CD4-positive, alpha-beta memory T cell (primary cell): ENCODE measurements around the gene IL7R. TPM values are rescaled to one million over a fixed set of nuclear protein-coding genes. Genes with fewer than 3 reads are reported as not detected.
A peak's percentile ranks its signal among the peaks of the same experiment; 100 is the strongest.

Source experiments
- CTCF ChIA-PET: fragments of 350-600 bp; sonication (Branson Sonifier 250); formaldehyde crosslinking; loops from one replicate; lab custom pipeline; 2021; ENCODE audit warnings: inconsistent platforms; ENCODE audit not compliant: partially characterized antibody; lab: Charles Lee
- POLR2A ChIA-PET: fragments of 350-600 bp; sonication (Branson Sonifier 250); formaldehyde crosslinking; loops from one replicate; lab custom pipeline; 2021; ENCODE audit not compliant: partially characterized antibody; lab: Charles Lee
- DNase-seq, 5 donors: peaks; one replicate each; pipeline versions ENCODE4 v3.0.0 to v3.0.0-alpha.2; 2020 to 2022; ENCODE audit warnings: mixed read lengths in 1 of 5
- H3K27ac ChIP-seq: one replicate; pipeline ENCODE4 v1.7.0; 2013; ENCODE audit warnings: low read depth, low read length
- H3K27me3 ChIP-seq: 2 replicates; pipeline ENCODE4 v1.7.0; 2013; ENCODE audit warnings: mild to moderate bottlenecking, low read length, moderate library complexity; ENCODE audit not compliant: insufficient read depth
- H3K36me3 ChIP-seq: 2 replicates; pipeline ENCODE4 v1.7.0; 2013; ENCODE audit warnings: mild to moderate bottlenecking, low read length, moderate library complexity; ENCODE audit not compliant: insufficient read depth
- H3K4me1 ChIP-seq: 2 replicates; pipeline ENCODE4 v1.7.0; 2013; ENCODE audit warnings: mild to moderate bottlenecking, low read length, moderate library complexity; ENCODE audit not compliant: insufficient read depth
- H3K4me3 ChIP-seq, 2 donors: one replicate each; pipeline ENCODE4 v1.7.0; 2013; ENCODE audit warnings: low read length in 2 of 2, mild to moderate bottlenecking in 1 of 2
- H3K9me3 ChIP-seq, 2 donors: one replicate each; pipeline ENCODE4 v1.7.0; 2013; ENCODE audit warnings: low read length in 2 of 2, control low read depth in 1 of 2; ENCODE audit not compliant: control insufficient read depth in 1 of 2
- H3K27ac Mint-ChIP-seq, 7 donors: one replicate each; pipeline ENCODE4 v1.8.0; 2020 to 2021; ENCODE audit warnings: mixed read lengths in 7 of 7, mild to moderate bottlenecking in 6 of 7, inconsistent platforms in 3 of 7, moderate library complexity in 3 of 7
- H3K27me3 Mint-ChIP-seq, 2 donors: one replicate each; pipeline ENCODE4 v1.8.0; 2020 to 2021; ENCODE audit warnings: mixed read lengths in 2 of 2
- H3K36me3 Mint-ChIP-seq, 2 donors: one replicate each; pipeline ENCODE4 v1.8.0; 2020 to 2021; ENCODE audit warnings: mixed read lengths in 2 of 2, inconsistent platforms in 1 of 2, mild to moderate bottlenecking in 1 of 2
- H3K4me1 Mint-ChIP-seq, 4 donors: one replicate each; pipeline ENCODE4 v1.8.0; 2020 to 2021; ENCODE audit warnings: mixed read lengths in 4 of 4, mild to moderate bottlenecking in 1 of 4
- H3K4me3 Mint-ChIP-seq, 8 donors: one replicate each; pipeline ENCODE4 v1.8.0; 2020 to 2021; ENCODE audit warnings: mixed read lengths in 8 of 8, mild to moderate bottlenecking in 7 of 8, moderate library complexity in 6 of 8, inconsistent platforms in 3 of 8
- H3K9me3 Mint-ChIP-seq, 8 donors: one replicate each; pipeline ENCODE4 v1.8.0; 2020 to 2021; ENCODE audit warnings: mixed read lengths in 8 of 8, mild to moderate bottlenecking in 5 of 8, inconsistent platforms in 3 of 8, moderate library complexity in 1 of 8
- intact Hi-C: fragments of 100-400 bp; cut with micrococcal nuclease; formaldehyde crosslinking; loops from one replicate; pipeline ENCODE4 v1.15.1; 2023
- polyA plus RNA-seq, 2 donors: library from polyadenylated mRNA; unstranded; fragments of 300-500 nt; fragmentation: Illumina TruSeq; gene quantifications; one replicate each; pipeline ENCODE4 v1.2.3, GENCODE V29; 2021
- total RNA-seq, 2 experiments: library from RNA; stranded (reverse); gene quantifications; one replicate each; pipeline ENCODE4 v1.2.3, GENCODE V29; 2021

IL7R gene
- total and polyA plus RNA-seq, 4 experiments from 2014 or later = 514 to 2,440 (median 1,801) TPM

GRCh38 chr5:35847961-35848360, 8.7 kb upstream of the IL7R start:
- Histone ChIP-seq H3K27ac (no peak overlapping the region), H3K9me3 (peaks cover 0 to 14% of the 10 kb centered on the region in 2 donors), H3K4me1 (peaks cover 43% of the 10 kb centered on the region), H3K36me3 (no peaks in the 10 kb centered on the region), H3K4me3 (no peak overlapping the region), H3K27me3 (no peaks in the 10 kb centered on the region)
- Mint-ChIP-seq H3K27me3 (no peaks in the 10 kb centered on the region), H3K4me1 (peaks cover 28 to 59% (median 40%) of the 10 kb centered on the region in 4 donors), H3K27ac (peak overlapping the region in 4 of 7 donors; percentile 18 to 81 (median 44)), H3K4me3 (peak overlapping the region in 1 of 8 donors; percentile 59), H3K36me3 (peaks cover 29 to 31% of the 10 kb centered on the region in 2 donors), H3K9me3 (peaks cover 0 to 47% (median 39%) of the 10 kb centered on the region in 8 donors)
- intact Hi-C loops = no loop called here
- ChIA-PET CTCF (no interaction called here), POLR2A (interaction anchor here (1.2 to 18.6 kb wide), 2 partner anchors 21 to 57 kb away, joined by 3 to 2275 read pairs; no protein-coding TSS in a partner anchor)
- DNase-seq = no peak

- Histone ChIP-seq H3K27me3 (no peaks in the 10 kb centered on the region), H3K4me3 (no peak overlapping the region), H3K27ac (no peak overlapping the region), H3K4me1 (peaks cover 57% of the 10 kb centered on the region), H3K9me3 (peaks cover 0 to 7% of the 10 kb centered on the region in 2 donors), H3K36me3 (no peaks in the 10 kb centered on the region)
- peaks cover 40 to 74% (median 56%) of the 10 kb centered on the region in 4 donors for H3K4me1 Mint-ChIP-seq
- intact Hi-C loops = loop anchor here (10.0 kb wide), 1 partner anchor 395 kb away; the partner anchor contains the start of gene NADK2
- H3K27ac Mint-ChIP-seq = peak overlapping the region; percentile 63 to 100 (median 100)
- H3K9me3 Mint-ChIP-seq = peaks cover 0 to 30% (median 27%) of the 10 kb centered on the region in 8 donors
- peak overlapping the region in 4 of 8 donors; percentile 41 to 94 (median 44) for H3K4me3 Mint-ChIP-seq
- DNase-seq = no peak
- H3K27me3 Mint-ChIP-seq = no peaks in the 10 kb centered on the region
- H3K36me3 Mint-ChIP-seq = peaks cover 25 to 29% of the 10 kb centered on the region in 2 donors
- POLR2A ChIA-PET = interaction anchor here (1.5 to 19.9 kb wide), 7 partner anchors 9 to 75 kb away, joined by 3 to 2275 read pairs (median 454); no protein-coding TSS in a partner anchor
- CTCF ChIA-PET = interaction anchor here (1.0 to 16.0 kb wide), 6 partner anchors 10 to 199 kb away, joined by 3 to 325 read pairs (median 8); no protein-coding TSS in a partner anchor
Observed at GRCh38 chr5:35849860-35850259, 6.8 kb upstream of the IL7R start.

- H3K36me3 ChIP-seq = no peaks in the 10 kb centered on the region
- Mint-ChIP-seq H3K9me3 (peaks cover 0 to 18% (median 16%) of the 10 kb centered on the region in 8 donors), H3K27ac (peak overlapping the region; percentile 94 to 100 (median 100)), H3K4me1 (peaks cover 51 to 87% (median 67%) of the 10 kb centered on the region in 4 donors), H3K4me3 (peak overlapping the region; percentile 62 to 99 (median 94)), H3K27me3 (no peaks in the 10 kb centered on the region), H3K36me3 (peaks cover 13 to 23% of the 10 kb centered on the region in 2 donors)
- ChIA-PET CTCF (interaction anchor here (1.2 to 16.0 kb wide), 7 partner anchors 11 to 79 kb away, joined by 3 to 325 read pairs (median 5); no protein-coding TSS in a partner anchor), POLR2A (interaction anchor here (1.5 to 19.9 kb wide), 9 partner anchors 11 to 199 kb away, joined by 3 to 2275 read pairs (median 437); no protein-coding TSS in a partner anchor)
- intact Hi-C loops = loop anchor here (10.0 kb wide), 1 partner anchor 394 kb away; the partner anchor contains the start of gene NADK2
- H3K4me1 ChIP-seq = peaks cover 70% of the 10 kb centered on the region
- no peaks in the 10 kb centered on the region for H3K27me3 ChIP-seq
- peak overlapping the region; percentile 97 for H3K27ac ChIP-seq
- no peak overlapping the region for H3K4me3 ChIP-seq
- no peak for DNase-seq
- no peaks in the 10 kb centered on the region for H3K9me3 ChIP-seq
Observed at GRCh38 chr5:35850967-35851680, 5.6 kb upstream of the IL7R start.

GRCh38 chr5:35852084-35852734, 4.5 kb upstream of the IL7R start:
- peaks cover 52 to 85% (median 70%) of the 10 kb centered on the region in 4 donors for H3K4me1 Mint-ChIP-seq
- no peaks in the 10 kb centered on the region for H3K27me3 ChIP-seq
- H3K27ac Mint-ChIP-seq = peak overlapping the region; percentile 94 to 100 (median 100)
- ChIA-PET POLR2A (interaction anchor here (1.0 to 19.9 kb wide), 12 partner anchors 8 to 201 kb away, joined by 3 to 2275 read pairs (median 56); no protein-coding TSS in a partner anchor), CTCF (interaction anchor here (1.2 to 16.0 kb wide), 8 partner anchors 17 to 194 kb away, joined by 3 to 325 read pairs (median 9); no protein-coding TSS in a partner anchor)
- no peaks in the 10 kb centered on the region for H3K27me3 Mint-ChIP-seq
- no peaks in the 10 kb centered on the region for H3K9me3 ChIP-seq
- peak overlapping the region; percentile 97 for H3K27ac ChIP-seq
- peaks cover 75% of the 10 kb centered on the region for H3K4me1 ChIP-seq
- DNase-seq = peak; percentile 60 to 81 (median 62)
- H3K36me3 ChIP-seq = no peaks in the 10 kb centered on the region
- intact Hi-C loops = loop anchor here (10.0 kb wide), 1 partner anchor 393 kb away; the partner anchor contains the start of gene NADK2
- H3K36me3 Mint-ChIP-seq = peaks cover 7 to 20% of the 10 kb centered on the region in 2 donors
- peaks cover 0 to 8% (median 6%) of the 10 kb centered on the region in 8 donors for H3K9me3 Mint-ChIP-seq
- peak overlapping the region; percentile 87 to 99 (median 95) for H3K4me3 Mint-ChIP-seq
- H3K4me3 ChIP-seq = peak overlapping the region; percentile 54 to 71

GRCh38 chr5:35852773-35853172, 3.9 kb upstream of the IL7R start:
- Mint-ChIP-seq H3K4me1 (peaks cover 52 to 79% (median 68%) of the 10 kb centered on the region in 4 donors), H3K9me3 (peaks cover 0 to 3% (median under 1%) of the 10 kb centered on the region in 8 donors), H3K36me3 (peaks cover 10 to 22% of the 10 kb centered on the region in 2 donors), H3K27ac (peak overlapping the region; percentile 94 to 100 (median 100)), H3K4me3 (peak overlapping the region; percentile 87 to 99 (median 95)), H3K27me3 (no peaks in the 10 kb centered on the region)
- ChIA-PET CTCF (interaction anchor here (0.7 to 16.0 kb wide), 9 partner anchors 10 to 195 kb away, joined by 3 to 325 read pairs (median 6); no protein-coding TSS in a partner anchor), POLR2A (interaction anchor here (1.0 to 19.9 kb wide), 12 partner anchors 9 to 201 kb away, joined by 3 to 2275 read pairs (median 76); no protein-coding TSS in a partner anchor)
- H3K27me3 ChIP-seq = no peaks in the 10 kb centered on the region
- intact Hi-C loops = loop anchor here (10.0 kb wide), 1 partner anchor 392 kb away; the partner anchor contains the start of gene NADK2
- peak overlapping the region; percentile 54 to 71 for H3K4me3 ChIP-seq
- peaks cover 75% of the 10 kb centered on the region for H3K4me1 ChIP-seq
- H3K9me3 ChIP-seq = no peaks in the 10 kb centered on the region
- peak in 1 of 5 donors; percentile 43 for DNase-seq
- no peaks in the 10 kb centered on the region for H3K36me3 ChIP-seq
- peak overlapping the region; percentile 97 for H3K27ac ChIP-seq

- Mint-ChIP-seq H3K36me3 (peaks cover 17 to 24% of the 10 kb centered on the region in 2 donors), H3K4me1 (peaks cover 52 to 79% (median 62%) of the 10 kb centered on the region in 4 donors), H3K27me3 (no peaks in the 10 kb centered on the region), H3K4me3 (peak overlapping the region; percentile 87 to 99 (median 95)), H3K9me3 (no peaks in the 10 kb centered on the region), H3K27ac (peak overlapping the region; percentile 94 to 100 (median 100))
- POLR2A ChIA-PET = interaction anchor here (1.0 to 19.9 kb wide), 24 partner anchors 11 to 923 kb away, joined by 3 to 2275 read pairs (median 8); partner anchors contain the start of gene SPEF2
- no peaks in the 10 kb centered on the region for H3K9me3 ChIP-seq
- peak overlapping the region; percentile 97 for H3K27ac ChIP-seq
- peaks cover 1% of the 10 kb centered on the region for H3K36me3 ChIP-seq
- peak; percentile 80 to 90 (median 87) for DNase-seq
- H3K4me1 ChIP-seq = peaks cover 70% of the 10 kb centered on the region
- no peaks in the 10 kb centered on the region for H3K27me3 ChIP-seq
- H3K4me3 ChIP-seq = peak overlapping the region; percentile 54 to 71
- CTCF ChIA-PET = interaction anchor here (0.6 to 16.0 kb wide), 15 partner anchors 9 to 75 kb away, joined by 3 to 325 read pairs (median 5); no protein-coding TSS in a partner anchor
- intact Hi-C loops = loop anchor here (1.0 to 10.0 kb wide), 4 partner anchors 23 to 391 kb away; partner anchors contain the start of gene NADK2
Observed at GRCh38 chr5:35853631-35854030, 3.1 kb upstream of the IL7R start.
